GM23338 (cell line): ENCODE measurements around the gene EHD4. TPM values are rescaled to one million over a fixed set of nuclear protein-coding genes. Genes with fewer than 3 reads are reported as not detected.

Experiments
- ATAC-seq: fragments of 200-7000 bp; cut with Tn5 transposase; 3 replicates; pipeline ENCODE4 v1.9.1; 2020
- DNase-seq: peaks from one replicate; pipeline ENCODE4 v3.0.0-alpha.2; 2015; ENCODE audit warnings: low spot score
- H2AFZ ChIP-seq: fragments of 200-600 bp; sonication (generic); 2 replicates; pipeline ENCODE4 v1.8.0; 2016; ENCODE audit warnings: antibody characterized with exemption, mild to moderate bottlenecking, moderate library complexity
- H3F3A ChIP-seq: fragments of 200-600 bp; sonication (generic); replicated peaks from 2 replicates; pipeline ENCODE4 v1.8.0; 2017; ENCODE audit warnings: antibody characterized with exemption, mixed run types, low read depth
- H3K27ac ChIP-seq: fragments of 200-600 bp; sonication (generic); 2 replicates; pipeline ENCODE4 v1.6.1; 2016; ENCODE audit warnings: low read depth
- H3K27me3 ChIP-seq: fragments of 200-600 bp; sonication (generic); 2 replicates; pipeline ENCODE4 v1.8.0; 2016; ENCODE audit warnings: mild to moderate bottlenecking, mixed run types, moderate library complexity; ENCODE audit not compliant: insufficient read depth
- H3K36me3 ChIP-seq: fragments of 200-600 bp; sonication (generic); 2 replicates; pipeline ENCODE4 v1.8.0; 2016; ENCODE audit warnings: mild to moderate bottlenecking; ENCODE audit not compliant: insufficient read depth
- H3K4me1 ChIP-seq: fragments of 200-600 bp; sonication (generic); 2 replicates; pipeline ENCODE4 v1.8.0; 2016; ENCODE audit warnings: mild to moderate bottlenecking, moderate library complexity; ENCODE audit not compliant: insufficient read depth
- H3K4me2 ChIP-seq: fragments of 200-600 bp; sonication (generic); 2 replicates; pipeline ENCODE4 v1.7.1; 2017; ENCODE audit warnings: mixed run types
- H3K4me3 ChIP-seq: fragments of 200-600 bp; sonication (generic); 2 replicates; pipeline ENCODE4 v1.6.1; 2016; ENCODE audit warnings: mixed run types
- H3K79me2 ChIP-seq: fragments of 200-600 bp; sonication (generic); replicated peaks from 2 replicates; pipeline ENCODE4 v1.8.0; 2017; ENCODE audit warnings: mild to moderate bottlenecking; ENCODE audit not compliant: insufficient read depth
- H3K9me2 ChIP-seq: fragments of 200-600 bp; sonication (generic); 2 replicates; pipeline ENCODE4 v1.8.0; 2017; ENCODE audit not compliant: insufficient read depth
- H4K20me1 ChIP-seq: fragments of 200-600 bp; sonication (generic); replicated peaks from 2 replicates; pipeline ENCODE4 v1.8.0; 2017; ENCODE audit warnings: mild to moderate bottlenecking; ENCODE audit not compliant: insufficient read depth
- H3K27ac Mint-ChIP-seq: 2 replicates; pipeline ENCODE4 v1.8.0; 2020; ENCODE audit warnings: inconsistent platforms, mild to moderate bottlenecking, moderate library complexity, mixed read lengths
- H3K27me3 Mint-ChIP-seq: 3 replicates; pipeline ENCODE4 v1.8.0; 2022; ENCODE audit warnings: low read depth, mild to moderate bottlenecking, moderate library complexity, mixed read lengths, inconsistent platforms; ENCODE audit not compliant: insufficient read depth, poor library complexity
- H3K36me3 Mint-ChIP-seq: 3 replicates; pipeline ENCODE4 v1.8.0; 2021; ENCODE audit warnings: low read depth, mild to moderate bottlenecking, inconsistent platforms, moderate library complexity, mixed read lengths
- H3K4me1 Mint-ChIP-seq: 3 replicates; pipeline ENCODE4 v1.8.0; 2020; ENCODE audit warnings: mild to moderate bottlenecking, inconsistent platforms, mixed read lengths
- H3K4me3 Mint-ChIP-seq: 3 replicates; pipeline ENCODE4 v1.8.0; 2021; ENCODE audit warnings: moderate library complexity, mild to moderate bottlenecking, inconsistent platforms, mixed read lengths
- H3K9me3 Mint-ChIP-seq: 3 replicates; pipeline ENCODE4 v1.8.0; 2020; ENCODE audit warnings: moderate library complexity, mild to moderate bottlenecking, inconsistent platforms, mixed read lengths
- CTCF ChIP-seq, 2 experiments: fragments of 200-600 bp in 1 of 2; sonication (generic) in 1 of 2; conservative IDR thresholded peaks; 2 replicates each; pipeline versions ENCODE4 v1.5.1 to v1.6.1; 2016 to 2017; ENCODE audit warnings: antibody characterized with exemption in 2 of 2, low read depth in 2 of 2, mild to moderate bottlenecking in 2 of 2, moderate library complexity in 1 of 2
- ETS1 ChIP-seq: IDR thresholded peaks from 2 replicates; pipeline ENCODE4 v1.6.1; 2016; ENCODE audit warnings: antibody characterized with exemption
- EZH2 ChIP-seq: fragments of 200-600 bp; sonication (generic); IDR thresholded peaks from one replicate; pipeline ENCODE4 v1.8.0; 2017; ENCODE audit warnings: antibody characterized with exemption, mild to moderate bottlenecking, low read depth; ENCODE audit not compliant: unreplicated experiment
- JUNB ChIP-seq: IDR thresholded peaks from one replicate; pipeline ENCODE4 v1.6.1; 2016; ENCODE audit warnings: antibody characterized with exemption; ENCODE audit not compliant: unreplicated experiment
- ZNF331 ChIP-seq: fragments of 250-450 bp; sonication (Bioruptor Pico); IDR thresholded peaks from 2 replicates; pipeline ENCODE4 v1.5.0; 2020; ENCODE audit warnings: low read depth, mild to moderate bottlenecking, moderate library complexity
- ZNF462 ChIP-seq: fragments of 250-450 bp; sonication (Bioruptor Pico); IDR thresholded peaks from 2 replicates; pipeline ENCODE4 v1.5.0; 2020; ENCODE audit warnings: mild to moderate bottlenecking, moderate library complexity
- polyA plus RNA-seq: library from polyadenylated mRNA; unstranded; fragments of >200 nt; fragmentation: Nextera tagmentation; extraction: Ambion mirVana; gene quantifications from 2 replicates; pipeline ENCODE4 v1.2.1, GENCODE V29; 2016
- total RNA-seq: library from RNA; depleted of rRNA; stranded (reverse); fragments of >200 nt; shearing (Covaris generic); gene quantifications from 2 replicates; pipeline ENCODE4 v1.2.3, GENCODE V29; 2014

EHD4 gene
- total and polyA plus RNA-seq, 2 experiments from 2014 or later = 13.0 to 31.0 TPM

- Mint-ChIP-seq H3K36me3 (no peaks in the 10 kb centered on the region), H3K27ac (no peak overlapping the region), H3K27me3 (peaks cover 4% of the 10 kb centered on the region), H3K9me3 (no peaks in the 10 kb centered on the region), H3K4me1 (peaks cover 19% of the 10 kb centered on the region), H3K4me3 (no peak overlapping the region)
- Histone ChIP-seq H4K20me1 (no peaks in the 10 kb centered on the region), H3K27ac (no peak overlapping the region), H3K4me1 (peaks cover 13% of the 10 kb centered on the region), H3F3A (no peaks in the 10 kb centered on the region), H3K79me2 (no peaks in the 10 kb centered on the region), H3K4me2 (no peak overlapping the region), H3K36me3 (no peaks in the 10 kb centered on the region), H3K9me2 (no peaks in the 10 kb centered on the region), H3K4me3 (no peak overlapping the region), H2AFZ (no peak overlapping the region), H3K27me3 (no peaks in the 10 kb centered on the region)
- ATAC-seq (no peak), DNase-seq (no peak)
- TF ChIP-seq CTCF (conservative IDR thresholded peaks at IDR 0.05; ENCODE audit: low read depth in 2 of 2) = no peak
- no peak for TF ChIP-seq EZH2
These were observed 5.5 kb upstream of the EHD4 start for GRCh38 chr15:41977757-41978383.

GRCh38 chr15:41975669-41976068, 3.3 kb upstream of the EHD4 start:
- TF ChIP-seq CTCF (conservative IDR thresholded peaks at IDR 0.05; ENCODE audit: low read depth in 2 of 2) (no peak), ZNF331 (CRISPR knock-in tag) (no peak), ETS1 (no peak), JUNB (no peak), ZNF462 (CRISPR knock-in tag) (no peak)
- H3K4me3 Mint-ChIP-seq = no peak overlapping the region
- no peak overlapping the region for H3K27ac Mint-ChIP-seq
- no peak overlapping the region for H2AFZ ChIP-seq
- H3K9me2 ChIP-seq = no peaks in the 10 kb centered on the region
- H3K4me1 Mint-ChIP-seq = peaks cover 15% of the 10 kb centered on the region
- DNase-seq = no peak
- no peaks in the 10 kb centered on the region for H3K36me3 ChIP-seq
- H3K4me2 ChIP-seq = no peak overlapping the region
- no peak for ATAC-seq
- peaks cover 7% of the 10 kb centered on the region for H4K20me1 ChIP-seq
- no peaks in the 10 kb centered on the region; the same call in 2 of the 3 replicates for H3K36me3 Mint-ChIP-seq
- H3K27me3 ChIP-seq = no peaks in the 10 kb centered on the region
- H3K9me3 Mint-ChIP-seq = no peaks in the 10 kb centered on the region
- H3F3A ChIP-seq = no peaks in the 10 kb centered on the region
- no peak overlapping the region for H3K27ac ChIP-seq
- peaks cover 7% of the 10 kb centered on the region for H3K79me2 ChIP-seq
- H3K4me1 ChIP-seq = peaks cover 13% of the 10 kb centered on the region
- H3K27me3 Mint-ChIP-seq = peaks cover 2% of the 10 kb centered on the region
- H3K4me3 ChIP-seq = no peak overlapping the region
